ENCODE data around the gene TSHZ1. TPM values are rescaled to one million over a fixed set of nuclear protein-coding genes. Genes with fewer than 3 reads are reported as not detected.

The TSHZ1 gene
- polyA plus RNA-seq, 2 of the 4 experiments (the other 2 are of a cell fraction), result 2.2 to 3.0 TPM

GRCh38 chr18:75321431-75321830, 110.8 kb downstream of the TSHZ1 start:
- 58% methylated on average over 6 of the region's 6 CpGs for WGBS (ENCODE audit: missing lambda C conversion rate)
- CTCF ChIA-PET, result no interaction called here
- FAIRE-seq, result no peak

GRCh38 chr18:75322206-75322605, 111.6 kb downstream of the TSHZ1 start:
- no peak for DNase-seq (ENCODE audit: low read depth in 1 of 2, low spot score in 1 of 2)

More at GRCh38 chr18:75321431-75321830, 110.8 kb downstream of the TSHZ1 start:
- Histone ChIP-seq H3K4me1 (no peaks in the 10 kb centered on the region), H3K27ac (no peak overlapping the region), H3K4me3 (no peak overlapping the region), H3K4me2 (no peak overlapping the region), H3K9me3 (0 out of 3 replicates have a peak, but pooled peaks cover 8% of the 10 kb centered on the region)
- ATAC-seq (no peak), DNase-seq (ENCODE audit: low read depth in 1 of 2, low spot score in 1 of 2) (no peak)
- POLR2A ChIA-PET, result no interaction called here
- TF ChIP-seq CEBPB (IDR thresholded peaks at IDR 0.05), result no peak

More at GRCh38 chr18:75322206-75322605, 111.6 kb downstream of the TSHZ1 start:
- no peak for ATAC-seq
- no peaks in the 10 kb centered on the region for H3K4me1 ChIP-seq
- H3K9me3 ChIP-seq, result 0 out of 3 replicates have a peak, but pooled peaks cover 11% of the 10 kb centered on the region
- no peak for TF ChIP-seq HOXB13 (CRISPR knock-in tag; IDR thresholded peaks at IDR 0.05; ENCODE audit: low read depth)
- TF ChIP-seq HMGXB4 (CRISPR knock-in tag; IDR thresholded peaks at IDR 0.05; ENCODE audit: borderline replicate concordance), result no peak
- no peak for TF ChIP-seq RCOR1 (IDR thresholded peaks at IDR 0.05; ENCODE audit: low read depth, low read length)
- TF ChIP-seq EP300 (IDR thresholded peaks at IDR 0.05), result no peak
- TF ChIP-seq USF2 (IDR thresholded peaks at IDR 0.05), result no peak
- TF ChIP-seq MAZ (IDR thresholded peaks at IDR 0.05; ENCODE audit: borderline replicate concordance, low read depth, low read length), result no peak
- TF ChIP-seq EHF (CRISPR knock-in tag; IDR thresholded peaks at IDR 0.05), result no peak
- no peak for TF ChIP-seq KDM5A (IDR thresholded peaks at IDR 0.05)
- no peak for TF ChIP-seq FOSL2 (IDR thresholded peaks at IDR 0.05)
- no peak for TF ChIP-seq FOSL2 (CRISPR knock-in tag; IDR thresholded peaks at IDR 0.05)
- TF ChIP-seq ATOH8 (CRISPR knock-in tag; IDR thresholded peaks at IDR 0.05; ENCODE audit: low read depth), result no peak
- no peak for TF ChIP-seq TP53 (CRISPR knock-in tag; IDR thresholded peaks at IDR 0.05)
- no peak for TF ChIP-seq BCL3 (IDR thresholded peaks at IDR 0.05)
- no peak for TF ChIP-seq ZNF302 (CRISPR knock-in tag; IDR thresholded peaks at IDR 0.05)
- no peak for TF ChIP-seq RAD21 (conservative IDR thresholded peaks at IDR 0.05 in 1 of 2, IDR thresholded peaks at IDR 0.05 in 1 of 2)
- no peak for TF ChIP-seq ZFP36 (IDR thresholded peaks at IDR 0.05; ENCODE audit: borderline replicate concordance, partially characterized antibody)
- no peak for TF ChIP-seq MAX (IDR thresholded peaks at IDR 0.05)
- no peak for TF ChIP-seq BHLHE40 (IDR thresholded peaks at IDR 0.05; ENCODE audit: low read depth, low read length)
- TF ChIP-seq PBX3 (IDR thresholded peaks at IDR 0.05), result no peak
- CTCF ChIA-PET, result interaction anchor here (1.6 kb wide), 1 partner anchor 167 kb away, joined by 3 read pairs; no protein-coding TSS in a partner anchor
- no peak overlapping the region for H3K27ac ChIP-seq
- 33% methylated on average over 1 of the region's 11 CpGs for WGBS (ENCODE audit: missing lambda C conversion rate)
- no peak overlapping the region for H3K4me2 ChIP-seq
- FAIRE-seq, result no peak
- POLR2A ChIA-PET, result no interaction called here
- no peak overlapping the region for H3K4me3 ChIP-seq
